ENCODE measurements around the gene GJB4.
"Not testable (repeated sequence)": the region's sequence is repeated elsewhere in the genome, so short reads cannot be mapped to it uniquely, and the experiment has no call there.

GJB4 gene

GRCh38 chr1:34759503-34760357 is at the start of gene GJB4:
Gene GJB4, plus strand, starts transcription at chr1:34759740. Its CDS starts 1,515 bp downstream, at chr1:34761255.
- DNase-seq (ENCODE audit: low read depth) = no peak

GRCh38 chr1:34710812-34711211 is 48.7 kb upstream of the GJB4 start:
- no peak for DNase-seq (ENCODE audit: low read depth)

GRCh38 chr1:34711485-34711884 is 48.1 kb upstream of the GJB4 start:
- no peak for DNase-seq (ENCODE audit: low read depth)

GRCh38 chr1:34712007-34712688 is 47.4 kb upstream of the GJB4 start:
- DNase-seq (ENCODE audit: low read depth) = no peak

GRCh38 chr1:34713443-34713842 is 46.1 kb upstream of the GJB4 start:
- DNase-seq (ENCODE audit: low read depth) = no peak

- DNase-seq (ENCODE audit: low read depth) = no peak
These were observed 45.2 kb upstream of the GJB4 start for GRCh38 chr1:34714386-34714785.

- DNase-seq (ENCODE audit: low read depth) = no peak
These were observed 44.4 kb upstream of the GJB4 start for GRCh38 chr1:34715139-34715538.

GRCh38 chr1:34721241-34721640 is 38.3 kb upstream of the GJB4 start:
- no peak for DNase-seq (ENCODE audit: low read depth)

GRCh38 chr1:34721646-34722355 is 37.7 kb upstream of the GJB4 start:
- no peak for DNase-seq (ENCODE audit: low read depth)

GRCh38 chr1:34726861-34727260 is 32.7 kb upstream of the GJB4 start:
- DNase-seq (ENCODE audit: low read depth) = no peak

GRCh38 chr1:34730485-34730884 is 29.1 kb upstream of the GJB4 start:
- DNase-seq (ENCODE audit: low read depth) = no peak

GRCh38 chr1:34732831-34733230 is 26.7 kb upstream of the GJB4 start:
- not testable (repeated sequence) for DNase-seq (ENCODE audit: low read depth)

- DNase-seq (ENCODE audit: low read depth) = no peak
These were observed 22.8 kb upstream of the GJB4 start for GRCh38 chr1:34736692-34737091.

- DNase-seq (ENCODE audit: low read depth) = not testable (repeated sequence)
These were observed 22.3 kb upstream of the GJB4 start for GRCh38 chr1:34737236-34737635.

- no peak for DNase-seq (ENCODE audit: low read depth)
These were observed 19.9 kb upstream of the GJB4 start for GRCh38 chr1:34739613-34740012.

GRCh38 chr1:34740161-34740868 is 19.2 kb upstream of the GJB4 start:
- no peak for DNase-seq (ENCODE audit: low read depth)

- DNase-seq (ENCODE audit: low read depth) = peak; percentile 73
These were observed 16.8 kb upstream of the GJB4 start for GRCh38 chr1:34742667-34743270.

GRCh38 chr1:34743775-34744174 is 15.8 kb upstream of the GJB4 start:
- no peak for DNase-seq (ENCODE audit: low read depth)

GRCh38 chr1:34744851-34745250 is 14.7 kb upstream of the GJB4 start:
- no peak for DNase-seq (ENCODE audit: low read depth)

GRCh38 chr1:34745666-34746065 is 13.9 kb upstream of the GJB4 start:
- no peak for DNase-seq (ENCODE audit: low read depth)

- no peak for DNase-seq (ENCODE audit: low read depth)
These were observed 13.4 kb upstream of the GJB4 start for GRCh38 chr1:34746101-34746500.
